PC-3 (cell line): ENCODE measurements around the gene EFNA5. TPM values are rescaled to one million over a fixed set of nuclear protein-coding genes. Genes with fewer than 3 reads are reported as not detected.

Experiments used
- ATAC-seq: fragments of 200-7000 bp; cut with Tn5 transposase; 2 replicates; pipeline ENCODE4 v1.9.1; 2020; ENCODE audit warnings: mild to moderate bottlenecking, moderate library complexity
- BruUV-seq: library from RNA; stranded (reverse); fragments of 400-500 nt; replicated peaks from 2 replicates; lab custom pipeline; 2021; lab: Mats Ljungman, UMichigan
- CTCF ChIA-PET: fragments of 300-600 bp; sonication (Branson Sonifier 250); formaldehyde crosslinking; loops from one replicate; lab custom pipeline; 2022; ENCODE audit warnings: antibody characterized with exemption; lab: Charles Lee
- POLR2A ChIA-PET: fragments of 300-600 bp; sonication (Branson Sonifier 250); formaldehyde crosslinking; loops from one replicate; lab custom pipeline; 2022; ENCODE audit warnings: antibody characterized with exemption; ENCODE audit not compliant: unreplicated experiment; lab: Charles Lee
- DNase-seq: peaks from one replicate; pipeline ENCODE4 v3.0.0-alpha.2; 2015
- H2AFZ ChIP-seq: fragments of 300-600 bp; sonication (generic); 2 replicates; pipeline ENCODE4 v1.6.0; 2016; ENCODE audit warnings: antibody characterized with exemption, low read length
- H3F3A ChIP-seq: fragments of 300-600 bp; sonication (generic); one replicate; pipeline ENCODE4 v1.6.0; 2017; ENCODE audit warnings: antibody characterized with exemption, low read length, control low read depth, mild to moderate bottlenecking; ENCODE audit not compliant: unreplicated experiment
- H3K27ac ChIP-seq: fragments of 300-600 bp; sonication (generic); 2 replicates; pipeline ENCODE4 v1.5.1; 2016; ENCODE audit warnings: mild to moderate bottlenecking, low read length
- H3K27me3 ChIP-seq: fragments of 300-600 bp; sonication (generic); 2 replicates; pipeline ENCODE4 v1.6.1; 2016; ENCODE audit warnings: low read length, mixed read lengths
- H3K36me3 ChIP-seq: fragments of 300-600 bp; sonication (generic); 2 replicates; pipeline ENCODE4 v1.6.1; 2016; ENCODE audit warnings: low read depth, mixed run types, low read length, mixed read lengths
- H3K4me1 ChIP-seq: fragments of 300-600 bp; sonication (generic); 2 replicates; pipeline ENCODE4 v1.5.1; 2016; ENCODE audit warnings: low read length; ENCODE audit not compliant: insufficient read depth
- H3K4me2 ChIP-seq: fragments of 300-600 bp; sonication (generic); 2 replicates; pipeline ENCODE4 v1.6.0; 2016; ENCODE audit warnings: low read length
- H3K4me3 ChIP-seq: fragments of 300-600 bp; sonication (generic); 2 replicates; pipeline ENCODE4 v1.5.1; 2016; ENCODE audit warnings: mild to moderate bottlenecking, low read length, mixed read lengths
- H3K79me2 ChIP-seq: fragments of 300-600 bp; sonication (generic); 2 replicates; pipeline ENCODE4 v1.6.1; 2017; ENCODE audit warnings: low read length, mixed read lengths
- H3K9ac ChIP-seq: fragments of 300-600 bp; sonication (generic); 2 replicates; pipeline ENCODE4 v1.6.0; 2016; ENCODE audit warnings: mild to moderate bottlenecking, low read length
- H3K9me2 ChIP-seq: fragments of 300-600 bp; sonication (generic); replicated peaks from 2 replicates; pipeline ENCODE4 v1.6.1; 2016; ENCODE audit warnings: mixed run types, low read length, mixed read lengths
- H3K9me3 ChIP-seq: fragments of 300-600 bp; sonication (generic); 2 replicates; pipeline ENCODE4 v1.6.1; 2016; ENCODE audit warnings: low read length, mixed read lengths
- H4K20me1 ChIP-seq: fragments of 300-600 bp; sonication (generic); 2 replicates; pipeline ENCODE4 v1.6.1; 2016; ENCODE audit warnings: low read length, mixed read lengths
- CTCF ChIP-seq: fragments of 300-600 bp; sonication (generic); conservative IDR thresholded peaks from 2 replicates; pipeline ENCODE4 v1.5.1; 2017; ENCODE audit warnings: antibody characterized with exemption, low read depth, mild to moderate bottlenecking, low read length
- EZH2 ChIP-seq: fragments of 300-600 bp; sonication (generic); IDR thresholded peaks from one replicate; pipeline ENCODE4 v1.6.1; 2017; ENCODE audit warnings: antibody characterized with exemption, mild to moderate bottlenecking, low read length; ENCODE audit not compliant: unreplicated experiment
- EZH2phosphoT487 ChIP-seq: fragments of 300-600 bp; sonication (generic); IDR thresholded peaks from 2 replicates; pipeline ENCODE4 v1.6.1; 2018; ENCODE audit warnings: mild to moderate bottlenecking, antibody characterized with exemption, low read length, borderline replicate concordance
- intact Hi-C: fragments of 100-400 bp; cut with micrococcal nuclease; formaldehyde crosslinking; loops from 2 replicates; pipeline ENCODE4 v1.9.0; 2023
- total RNA-seq: library from RNA; depleted of rRNA; stranded (reverse); fragments of >200 nt; gene quantifications from 2 replicates; pipeline ENCODE4 v1.2.3, GENCODE V29; 2014

EFNA5 gene
- total RNA-seq, 1 experiment from 2014 or later: 5.4 TPM

DNA sequence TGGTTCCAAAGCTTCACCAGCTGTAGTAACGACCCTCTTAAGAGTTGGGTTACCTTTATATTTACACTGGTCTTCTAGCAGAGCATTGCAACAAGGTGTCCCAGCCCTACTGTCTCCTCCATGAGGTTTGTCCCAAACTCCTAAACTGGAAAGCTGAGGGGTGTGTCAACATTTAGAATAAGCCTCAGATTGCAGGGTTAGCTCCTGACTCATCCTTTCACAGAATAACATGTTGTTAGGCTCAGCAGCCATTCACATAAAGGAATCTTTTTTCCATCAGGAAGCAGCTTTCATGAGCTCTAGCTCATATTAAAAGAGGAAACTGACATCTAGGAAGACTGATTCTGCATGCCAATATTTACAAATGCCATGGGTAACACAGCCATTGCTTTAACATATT lies 238.7 kb downstream of the EFNA5 start:
- H3K9me3 ChIP-seq: no peaks in the 10 kb centered on the region
- peaks cover 18% of the 10 kb centered on the region for H3K4me1 ChIP-seq
- TF ChIP-seq CTCF (no peak), EZH2phosphoT487 (no peak), EZH2 (no peak)
- BruUV-seq: no TSS peak
- H3K4me2 ChIP-seq: peak overlapping the region; percentile 6
- no peaks in the 10 kb centered on the region for H3K9me2 ChIP-seq
- H3K9ac ChIP-seq: no peak overlapping the region
- no peak overlapping the region for H3K4me3 ChIP-seq
- H4K20me1 ChIP-seq: no peaks in the 10 kb centered on the region
- H2AFZ ChIP-seq: no peak overlapping the region
- ChIA-PET POLR2A (no interaction called here), CTCF (no interaction called here)
- no peaks in the 10 kb centered on the region for H3K36me3 ChIP-seq
- H3K27ac ChIP-seq: peak overlapping the region; percentile 17; the same call in 1 of the 2 replicates
- no peaks in the 10 kb centered on the region for H3K27me3 ChIP-seq
- peak; percentile 68 for ATAC-seq
- no peaks in the 10 kb centered on the region for H3F3A ChIP-seq
- intact Hi-C loops: no loop called here
- peaks cover 14% of the 10 kb centered on the region; the same call in 1 of the 2 replicates for H3K79me2 ChIP-seq
- peak; percentile 66 for DNase-seq

GRCh38 chr5:107431536-107431935 lies 239.2 kb downstream of the EFNA5 start:
- Histone ChIP-seq H3K9me2 (no peaks in the 10 kb centered on the region), H3K36me3 (no peaks in the 10 kb centered on the region), H3K4me2 (peak overlapping the region; percentile 6), H2AFZ (no peak overlapping the region), H3K27ac (peak overlapping the region; percentile 17; the same call in 1 of the 2 replicates), H3K9ac (no peak overlapping the region), H3K4me1 (peaks cover 22% of the 10 kb centered on the region), H3K4me3 (no peak overlapping the region), H3F3A (no peaks in the 10 kb centered on the region), H3K79me2 (peaks cover 14% of the 10 kb centered on the region; the same call in 1 of the 2 replicates), H3K27me3 (no peaks in the 10 kb centered on the region), H3K9me3 (no peaks in the 10 kb centered on the region), H4K20me1 (no peaks in the 10 kb centered on the region)
- intact Hi-C loops: no loop called here
- TF ChIP-seq EZH2 (no peak), CTCF (no peak), EZH2phosphoT487 (no peak)
- ChIA-PET POLR2A (no interaction called here), CTCF (no interaction called here)
- no TSS peak for BruUV-seq
- ATAC-seq: no peak
- DNase-seq: no peak

DNA sequence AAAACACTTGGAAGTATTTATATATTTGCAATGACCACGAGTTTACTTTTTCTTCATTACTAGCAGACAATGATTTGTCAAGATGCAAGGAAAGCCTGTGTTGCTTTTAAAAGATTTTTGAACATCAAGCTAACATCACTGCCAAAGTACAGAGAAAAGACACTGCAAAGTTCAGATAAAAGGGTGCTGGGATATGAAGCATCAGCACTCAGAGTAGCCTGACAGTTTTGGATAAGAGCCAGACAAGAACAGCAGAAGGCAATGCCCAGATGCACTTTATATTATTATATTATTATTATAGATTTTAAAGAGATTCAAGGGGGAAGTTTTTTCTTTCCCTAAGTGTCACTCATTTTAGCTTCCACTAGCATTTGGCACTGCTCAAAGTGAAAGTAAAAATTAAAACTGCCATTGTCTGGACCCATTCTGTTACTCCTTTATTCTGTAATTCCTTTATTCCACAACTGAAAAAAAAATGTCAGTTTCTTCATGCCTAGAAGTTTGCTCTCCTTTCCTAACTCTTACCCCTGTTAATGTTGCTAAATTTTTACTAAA lies 240.6 kb downstream of the EFNA5 start:
- Histone ChIP-seq H3K4me3 (no peak overlapping the region), H2AFZ (no peak overlapping the region), H3K9me2 (no peaks in the 10 kb centered on the region), H3K79me2 (peaks cover 14% of the 10 kb centered on the region; the same call in 1 of the 2 replicates), H3K36me3 (no peaks in the 10 kb centered on the region), H3K9ac (no peak overlapping the region), H3K27me3 (no peaks in the 10 kb centered on the region), H3K9me3 (no peaks in the 10 kb centered on the region), H3K27ac (no peak overlapping the region), H3K4me1 (peaks cover 35% of the 10 kb centered on the region), H3F3A (peaks cover 3% of the 10 kb centered on the region), H4K20me1 (no peaks in the 10 kb centered on the region), H3K4me2 (no peak overlapping the region)
- intact Hi-C loops: no loop called here
- ChIA-PET POLR2A (no interaction called here), CTCF (no interaction called here)
- ATAC-seq (no peak), DNase-seq (peak; percentile 4)
- no TSS peak for BruUV-seq
- TF ChIP-seq EZH2phosphoT487 (no peak), EZH2 (no peak), CTCF (no peak)
